Upper lobe of left lung (tissue), 4 donors: Measurements from ENCODE around the gene SECISBP2.

Source experiments
- CTCF ChIP-seq, 6 experiments: fragments of 450-650 bp in 4 of 6; fragments of 200-600 bp in 2 of 6; sonication (generic) in 2 of 6; IDR thresholded peaks; one replicate each; pipeline ENCODE4 v1.5.1; 2016 to 2019; ENCODE audit warnings: antibody characterized with exemption in 6 of 6
- EP300 ChIP-seq, 4 donors: sonication (generic); formaldehyde crosslinking; IDR thresholded peaks; one replicate each; pipeline ENCODE4 v1.5.1; 2017; ENCODE audit warnings: antibody characterized with exemption in 4 of 4, control low read depth in 2 of 4
- POLR2A ChIP-seq, 4 donors: fragments of 450-650 bp; IDR thresholded peaks; one replicate each; pipeline ENCODE4 v1.5.1; 2016 to 2017; ENCODE audit warnings: antibody characterized with exemption in 4 of 4, mild to moderate bottlenecking in 2 of 4
- POLR2AphosphoS5 ChIP-seq, 2 donors: sonication (generic); formaldehyde crosslinking; IDR thresholded peaks; one replicate each; pipeline ENCODE4 v1.5.1; 2017; ENCODE audit warnings: antibody characterized with exemption in 2 of 2

- TF ChIP-seq CTCF (IDR thresholded peaks at IDR 0.05) = no peak
- TF ChIP-seq POLR2AphosphoS5 (IDR thresholded peaks at IDR 0.05) = no peak
- no peak for TF ChIP-seq EP300 (IDR thresholded peaks at IDR 0.05)
- no peak for TF ChIP-seq POLR2A (IDR thresholded peaks at IDR 0.05)
Measured at GRCh38 chr9:89277454-89277853, 40.8 kb upstream of the SECISBP2 start.
